HEK293 (cell line): Measurements from ENCODE around the gene TPO.

Source experiments
- CTCF ChIA-PET: fragments of 350-600 bp; formaldehyde crosslinking; extraction: SDS; loops from one replicate; lab custom pipeline; 2021; ENCODE audit warnings: antibody characterized with exemption; lab: Yijun Ruan, JAX
- POLR2A ChIA-PET: fragments of 300-600 bp; formaldehyde crosslinking; extraction: SDS; loops from one replicate; lab custom pipeline; 2020; ENCODE audit warnings: antibody characterized with exemption, inconsistent platforms; lab: Yijun Ruan, JAX
- H3K27ac ChIP-seq: fragments of 200-500 bp; sonication (Bioruptor generic); 2 replicates; pipeline ENCODE4 v1.5.1; 2014; ENCODE audit warnings: low read depth, low read length, control low read depth, inconsistent platforms; ENCODE audit errors: extremely low read depth
- H3K36me3 ChIP-seq, 2 experiments: fragments of 200-500 bp in 1 of 2; sonication (Bioruptor generic) in 1 of 2; 1 replicate in 1 of 2; 2 replicates in 1 of 2; pipeline ENCODE4 v1.5.1; 2014 to 2017; ENCODE audit warnings: inconsistent platforms in 2 of 2, low read length in 2 of 2; ENCODE audit not compliant: control insufficient read depth in 2 of 2, insufficient read depth in 1 of 2
- H3K4me1 ChIP-seq: fragments of 200-500 bp; sonication (Bioruptor generic); 2 replicates; pipeline ENCODE4 v1.5.1; 2014; ENCODE audit warnings: mild to moderate bottlenecking, low read length, inconsistent platforms; ENCODE audit not compliant: control insufficient read depth, insufficient read depth
- H3K4me3 ChIP-seq: 2 replicates; pipeline ENCODE4 v1.5.1; 2011; ENCODE audit warnings: low read depth, mild to moderate bottlenecking, control low read depth, low read length, moderate library complexity
- H3K9me3 ChIP-seq: fragments of 200-500 bp; sonication (Bioruptor generic); 2 replicates; pipeline ENCODE4 v1.5.1; 2014; ENCODE audit warnings: low read depth, low read length, inconsistent platforms; ENCODE audit not compliant: control insufficient read depth, insufficient read depth
- EGR2 ChIP-seq: fragments of 450-650 bp; formaldehyde crosslinking; IDR thresholded peaks from 2 replicates; pipeline ENCODE4 v1.5.1; 2016; ENCODE audit warnings: low read depth, missing biosample characterization, missing genetic modification characterization
- SP7 ChIP-seq: fragments of 450-650 bp; formaldehyde crosslinking; IDR thresholded peaks from 2 replicates; pipeline ENCODE4 v1.5.1; 2016; ENCODE audit warnings: missing biosample characterization, missing genetic modification characterization
- TRIM28 ChIP-seq: IDR thresholded peaks from 2 replicates; pipeline ENCODE4 v1.6.1; 2011; ENCODE audit warnings: low read length, control low read depth, borderline replicate concordance
- ZNF10 ChIP-seq: fragments of 450-650 bp; formaldehyde crosslinking; IDR thresholded peaks from 2 replicates; pipeline ENCODE4 v1.5.1; 2017; ENCODE audit warnings: missing biosample characterization, missing genetic modification characterization
- ZNF223 ChIP-seq: fragments of 450-650 bp; formaldehyde crosslinking; IDR thresholded peaks from 2 replicates; pipeline ENCODE4 v1.5.1; 2016; ENCODE audit warnings: missing biosample characterization, missing genetic modification characterization
- ZNF24 ChIP-seq: fragments of 450-650 bp; formaldehyde crosslinking; IDR thresholded peaks from 2 replicates; pipeline ENCODE4 v1.5.1; 2016; ENCODE audit warnings: missing biosample characterization, missing genetic modification characterization
- ZNF248 ChIP-seq: fragments of 450-650 bp; formaldehyde crosslinking; IDR thresholded peaks from 2 replicates; pipeline ENCODE4 v1.5.1; 2017; ENCODE audit warnings: missing biosample characterization, missing genetic modification characterization
- ZNF501 ChIP-seq: fragments of 450-650 bp; formaldehyde crosslinking; IDR thresholded peaks from 2 replicates; pipeline ENCODE4 v1.5.1; 2016; ENCODE audit warnings: missing biosample characterization, missing genetic modification characterization
- ZNF548 ChIP-seq: fragments of 450-650 bp; formaldehyde crosslinking; IDR thresholded peaks from 2 replicates; pipeline ENCODE4 v1.5.1; 2016; ENCODE audit warnings: missing biosample characterization, missing genetic modification characterization
- ZNF677 ChIP-seq: fragments of 450-650 bp; IDR thresholded peaks from 2 replicates; pipeline ENCODE4 v1.5.0; 2018; ENCODE audit warnings: missing biosample characterization, mild to moderate bottlenecking, missing genetic modification characterization, moderate library complexity
- ZNF747 ChIP-seq: fragments of 450-650 bp; formaldehyde crosslinking; IDR thresholded peaks from 2 replicates; pipeline ENCODE4 v1.5.1; 2016; ENCODE audit warnings: missing biosample characterization, missing genetic modification characterization
- ZNF776 ChIP-seq: fragments of 450-650 bp; formaldehyde crosslinking; IDR thresholded peaks from 2 replicates; pipeline ENCODE4 v1.5.0; 2017; ENCODE audit warnings: missing biosample characterization, missing genetic modification characterization, borderline replicate concordance
- ZSCAN30 ChIP-seq: fragments of 450-650 bp; IDR thresholded peaks from 2 replicates; pipeline ENCODE4 v1.5.1; 2018; ENCODE audit warnings: missing biosample characterization, mild to moderate bottlenecking, missing genetic modification characterization, moderate library complexity
- TF ChIP-seq, protein P1 (sequence below): fragments of 450-650 bp; formaldehyde crosslinking; IDR thresholded peaks from 2 replicates; pipeline ENCODE4 v1.5.1; 2016; ENCODE audit warnings: missing biosample characterization, missing genetic modification characterization
- TF ChIP-seq, protein P2 (sequence below): fragments of 450-650 bp; formaldehyde crosslinking; IDR thresholded peaks from 2 replicates; pipeline ENCODE4 v1.5.1; 2016; ENCODE audit warnings: missing biosample characterization, missing genetic modification characterization, borderline replicate concordance
- TF ChIP-seq, protein P3 (sequence below): fragments of 450-650 bp; formaldehyde crosslinking; IDR thresholded peaks from 2 replicates; pipeline ENCODE4 v1.5.1; 2016; ENCODE audit warnings: missing biosample characterization, missing genetic modification characterization
- TF ChIP-seq, protein P4 (sequence below): fragments of 450-650 bp; formaldehyde crosslinking; IDR thresholded peaks from 2 replicates; pipeline ENCODE4 v1.5.1; 2017; ENCODE audit warnings: missing biosample characterization, missing genetic modification characterization
- TF ChIP-seq, protein P5 (sequence below): fragments of 450-650 bp; formaldehyde crosslinking; conservative IDR thresholded peaks from 2 replicates; pipeline ENCODE4 v1.5.1; 2016; ENCODE audit warnings: low read depth, missing biosample characterization, missing genetic modification characterization
- TF ChIP-seq, protein P6 (sequence below): fragments of 450-650 bp; formaldehyde crosslinking; IDR thresholded peaks from 2 replicates; pipeline ENCODE4 v1.5.1; 2016; ENCODE audit warnings: missing biosample characterization, missing genetic modification characterization, borderline replicate concordance

Gene TPO

DNA sequence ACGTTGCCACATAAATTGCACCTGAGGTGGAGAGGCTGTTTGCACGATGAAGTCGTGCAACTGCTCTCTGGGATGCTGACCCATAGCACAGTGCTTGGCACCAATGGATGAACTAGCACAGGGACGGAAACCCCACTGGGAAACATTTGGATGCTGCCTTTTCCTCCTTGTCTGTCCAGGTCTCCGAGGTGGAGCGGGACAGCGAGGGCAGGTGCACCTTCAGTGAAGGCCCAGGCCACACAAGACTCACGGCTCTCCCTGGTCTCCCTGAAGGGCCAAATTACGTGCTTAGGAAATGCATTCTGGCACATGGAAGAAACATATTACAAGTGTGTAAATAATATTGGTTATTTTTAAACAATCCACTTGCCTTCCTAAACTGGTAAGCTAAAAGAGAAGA lies 70.3 kb downstream of the TPO start:
- H3K36me3 ChIP-seq: no peaks in the 10 kb centered on the region
- no peaks in the 10 kb centered on the region for H3K4me1 ChIP-seq
- ChIA-PET POLR2A (no interaction called here), CTCF (no interaction called here)
- H3K4me3 ChIP-seq: no peak overlapping the region
- no peak overlapping the region for H3K27ac ChIP-seq
- no peaks in the 10 kb centered on the region for H3K9me3 ChIP-seq
- TF ChIP-seq, protein P1, sequence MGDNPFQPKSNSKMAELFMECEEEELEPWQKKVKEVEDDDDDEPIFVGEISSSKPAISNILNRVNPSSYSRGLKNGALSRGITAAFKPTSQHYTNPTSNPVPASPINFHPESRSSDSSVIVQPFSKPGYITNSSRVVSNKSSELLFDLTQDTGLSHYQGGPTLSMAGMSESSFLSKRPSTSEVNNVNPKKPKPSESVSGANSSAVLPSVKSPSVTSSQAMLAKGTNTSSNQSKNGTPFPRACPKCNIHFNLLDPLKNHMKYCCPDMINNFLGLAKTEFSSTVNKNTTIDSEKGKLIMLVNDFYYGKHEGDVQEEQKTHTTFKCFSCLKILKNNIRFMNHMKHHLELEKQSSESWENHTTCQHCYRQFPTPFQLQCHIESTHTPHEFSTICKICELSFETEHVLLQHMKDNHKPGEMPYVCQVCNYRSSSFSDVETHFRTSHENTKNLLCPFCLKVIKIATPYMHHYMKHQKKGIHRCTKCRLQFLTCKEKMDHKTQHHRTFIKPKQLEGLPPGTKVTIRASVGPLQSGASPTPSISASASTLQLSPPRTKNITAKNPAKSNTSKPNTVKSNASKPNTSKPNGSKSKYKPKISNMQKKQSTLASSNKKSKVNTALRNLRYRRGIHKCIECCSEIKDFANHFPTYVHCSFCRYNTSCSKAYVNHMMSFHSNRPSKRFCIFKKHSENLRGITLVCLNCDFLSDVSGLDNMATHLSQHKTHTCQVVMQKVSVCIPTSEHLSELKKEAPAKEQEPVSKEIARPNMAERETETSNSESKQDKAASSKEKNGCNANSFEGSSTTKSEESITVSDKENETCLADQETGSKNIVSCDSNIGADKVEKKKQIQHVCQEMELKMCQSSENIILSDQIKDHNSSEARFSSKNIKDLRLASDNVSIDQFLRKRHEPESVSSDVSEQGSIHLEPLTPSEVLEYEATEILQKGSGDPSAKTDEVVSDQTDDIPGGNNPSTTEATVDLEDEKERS (tag by site-specific recombination): no peak
- TF ChIP-seq, protein P2, sequence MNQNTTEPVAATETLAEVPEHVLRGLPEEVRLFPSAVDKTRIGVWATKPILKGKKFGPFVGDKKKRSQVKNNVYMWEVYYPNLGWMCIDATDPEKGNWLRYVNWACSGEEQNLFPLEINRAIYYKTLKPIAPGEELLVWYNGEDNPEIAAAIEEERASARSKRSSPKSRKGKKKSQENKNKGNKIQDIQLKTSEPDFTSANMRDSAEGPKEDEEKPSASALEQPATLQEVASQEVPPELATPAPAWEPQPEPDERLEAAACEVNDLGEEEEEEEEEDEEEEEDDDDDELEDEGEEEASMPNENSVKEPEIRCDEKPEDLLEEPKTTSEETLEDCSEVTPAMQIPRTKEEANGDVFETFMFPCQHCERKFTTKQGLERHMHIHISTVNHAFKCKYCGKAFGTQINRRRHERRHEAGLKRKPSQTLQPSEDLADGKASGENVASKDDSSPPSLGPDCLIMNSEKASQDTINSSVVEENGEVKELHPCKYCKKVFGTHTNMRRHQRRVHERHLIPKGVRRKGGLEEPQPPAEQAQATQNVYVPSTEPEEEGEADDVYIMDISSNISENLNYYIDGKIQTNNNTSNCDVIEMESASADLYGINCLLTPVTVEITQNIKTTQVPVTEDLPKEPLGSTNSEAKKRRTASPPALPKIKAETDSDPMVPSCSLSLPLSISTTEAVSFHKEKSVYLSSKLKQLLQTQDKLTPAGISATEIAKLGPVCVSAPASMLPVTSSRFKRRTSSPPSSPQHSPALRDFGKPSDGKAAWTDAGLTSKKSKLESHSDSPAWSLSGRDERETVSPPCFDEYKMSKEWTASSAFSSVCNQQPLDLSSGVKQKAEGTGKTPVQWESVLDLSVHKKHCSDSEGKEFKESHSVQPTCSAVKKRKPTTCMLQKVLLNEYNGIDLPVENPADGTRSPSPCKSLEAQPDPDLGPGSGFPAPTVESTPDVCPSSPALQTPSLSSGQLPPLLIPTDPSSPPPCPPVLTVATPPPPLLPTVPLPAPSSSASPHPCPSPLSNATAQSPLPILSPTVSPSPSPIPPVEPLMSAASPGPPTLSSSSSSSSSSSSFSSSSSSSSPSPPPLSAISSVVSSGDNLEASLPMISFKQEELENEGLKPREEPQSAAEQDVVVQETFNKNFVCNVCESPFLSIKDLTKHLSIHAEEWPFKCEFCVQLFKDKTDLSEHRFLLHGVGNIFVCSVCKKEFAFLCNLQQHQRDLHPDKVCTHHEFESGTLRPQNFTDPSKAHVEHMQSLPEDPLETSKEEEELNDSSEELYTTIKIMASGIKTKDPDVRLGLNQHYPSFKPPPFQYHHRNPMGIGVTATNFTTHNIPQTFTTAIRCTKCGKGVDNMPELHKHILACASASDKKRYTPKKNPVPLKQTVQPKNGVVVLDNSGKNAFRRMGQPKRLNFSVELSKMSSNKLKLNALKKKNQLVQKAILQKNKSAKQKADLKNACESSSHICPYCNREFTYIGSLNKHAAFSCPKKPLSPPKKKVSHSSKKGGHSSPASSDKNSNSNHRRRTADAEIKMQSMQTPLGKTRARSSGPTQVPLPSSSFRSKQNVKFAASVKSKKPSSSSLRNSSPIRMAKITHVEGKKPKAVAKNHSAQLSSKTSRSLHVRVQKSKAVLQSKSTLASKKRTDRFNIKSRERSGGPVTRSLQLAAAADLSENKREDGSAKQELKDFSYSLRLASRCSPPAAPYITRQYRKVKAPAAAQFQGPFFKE (tag by site-specific recombination): no peak
- no peak for TF ChIP-seq ZNF747 (tag by site-specific recombination)
- TF ChIP-seq ZSCAN30 (tag by site-specific recombination): no peak
- TF ChIP-seq, protein P3, sequence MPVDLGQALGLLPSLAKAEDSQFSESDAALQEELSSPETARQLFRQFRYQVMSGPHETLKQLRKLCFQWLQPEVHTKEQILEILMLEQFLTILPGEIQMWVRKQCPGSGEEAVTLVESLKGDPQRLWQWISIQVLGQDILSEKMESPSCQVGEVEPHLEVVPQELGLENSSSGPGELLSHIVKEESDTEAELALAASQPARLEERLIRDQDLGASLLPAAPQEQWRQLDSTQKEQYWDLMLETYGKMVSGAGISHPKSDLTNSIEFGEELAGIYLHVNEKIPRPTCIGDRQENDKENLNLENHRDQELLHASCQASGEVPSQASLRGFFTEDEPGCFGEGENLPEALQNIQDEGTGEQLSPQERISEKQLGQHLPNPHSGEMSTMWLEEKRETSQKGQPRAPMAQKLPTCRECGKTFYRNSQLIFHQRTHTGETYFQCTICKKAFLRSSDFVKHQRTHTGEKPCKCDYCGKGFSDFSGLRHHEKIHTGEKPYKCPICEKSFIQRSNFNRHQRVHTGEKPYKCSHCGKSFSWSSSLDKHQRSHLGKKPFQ (tag by site-specific recombination): no peak
- no peak for TF ChIP-seq ZNF223
- TF ChIP-seq ZNF24 (tag by site-specific recombination): no peak
- no peak for TF ChIP-seq ZNF10 (tag by site-specific recombination)
- TF ChIP-seq ZNF776 (tag by site-specific recombination): no peak
- no peak for TF ChIP-seq ZNF248
- TF ChIP-seq ZNF677: no peak
- TF ChIP-seq, protein P4, sequence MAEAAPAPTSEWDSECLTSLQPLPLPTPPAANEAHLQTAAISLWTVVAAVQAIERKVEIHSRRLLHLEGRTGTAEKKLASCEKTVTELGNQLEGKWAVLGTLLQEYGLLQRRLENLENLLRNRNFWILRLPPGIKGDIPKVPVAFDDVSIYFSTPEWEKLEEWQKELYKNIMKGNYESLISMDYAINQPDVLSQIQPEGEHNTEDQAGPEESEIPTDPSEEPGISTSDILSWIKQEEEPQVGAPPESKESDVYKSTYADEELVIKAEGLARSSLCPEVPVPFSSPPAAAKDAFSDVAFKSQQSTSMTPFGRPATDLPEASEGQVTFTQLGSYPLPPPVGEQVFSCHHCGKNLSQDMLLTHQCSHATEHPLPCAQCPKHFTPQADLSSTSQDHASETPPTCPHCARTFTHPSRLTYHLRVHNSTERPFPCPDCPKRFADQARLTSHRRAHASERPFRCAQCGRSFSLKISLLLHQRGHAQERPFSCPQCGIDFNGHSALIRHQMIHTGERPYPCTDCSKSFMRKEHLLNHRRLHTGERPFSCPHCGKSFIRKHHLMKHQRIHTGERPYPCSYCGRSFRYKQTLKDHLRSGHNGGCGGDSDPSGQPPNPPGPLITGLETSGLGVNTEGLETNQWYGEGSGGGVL (tag by site-specific recombination): no peak
- TF ChIP-seq, protein P5, sequence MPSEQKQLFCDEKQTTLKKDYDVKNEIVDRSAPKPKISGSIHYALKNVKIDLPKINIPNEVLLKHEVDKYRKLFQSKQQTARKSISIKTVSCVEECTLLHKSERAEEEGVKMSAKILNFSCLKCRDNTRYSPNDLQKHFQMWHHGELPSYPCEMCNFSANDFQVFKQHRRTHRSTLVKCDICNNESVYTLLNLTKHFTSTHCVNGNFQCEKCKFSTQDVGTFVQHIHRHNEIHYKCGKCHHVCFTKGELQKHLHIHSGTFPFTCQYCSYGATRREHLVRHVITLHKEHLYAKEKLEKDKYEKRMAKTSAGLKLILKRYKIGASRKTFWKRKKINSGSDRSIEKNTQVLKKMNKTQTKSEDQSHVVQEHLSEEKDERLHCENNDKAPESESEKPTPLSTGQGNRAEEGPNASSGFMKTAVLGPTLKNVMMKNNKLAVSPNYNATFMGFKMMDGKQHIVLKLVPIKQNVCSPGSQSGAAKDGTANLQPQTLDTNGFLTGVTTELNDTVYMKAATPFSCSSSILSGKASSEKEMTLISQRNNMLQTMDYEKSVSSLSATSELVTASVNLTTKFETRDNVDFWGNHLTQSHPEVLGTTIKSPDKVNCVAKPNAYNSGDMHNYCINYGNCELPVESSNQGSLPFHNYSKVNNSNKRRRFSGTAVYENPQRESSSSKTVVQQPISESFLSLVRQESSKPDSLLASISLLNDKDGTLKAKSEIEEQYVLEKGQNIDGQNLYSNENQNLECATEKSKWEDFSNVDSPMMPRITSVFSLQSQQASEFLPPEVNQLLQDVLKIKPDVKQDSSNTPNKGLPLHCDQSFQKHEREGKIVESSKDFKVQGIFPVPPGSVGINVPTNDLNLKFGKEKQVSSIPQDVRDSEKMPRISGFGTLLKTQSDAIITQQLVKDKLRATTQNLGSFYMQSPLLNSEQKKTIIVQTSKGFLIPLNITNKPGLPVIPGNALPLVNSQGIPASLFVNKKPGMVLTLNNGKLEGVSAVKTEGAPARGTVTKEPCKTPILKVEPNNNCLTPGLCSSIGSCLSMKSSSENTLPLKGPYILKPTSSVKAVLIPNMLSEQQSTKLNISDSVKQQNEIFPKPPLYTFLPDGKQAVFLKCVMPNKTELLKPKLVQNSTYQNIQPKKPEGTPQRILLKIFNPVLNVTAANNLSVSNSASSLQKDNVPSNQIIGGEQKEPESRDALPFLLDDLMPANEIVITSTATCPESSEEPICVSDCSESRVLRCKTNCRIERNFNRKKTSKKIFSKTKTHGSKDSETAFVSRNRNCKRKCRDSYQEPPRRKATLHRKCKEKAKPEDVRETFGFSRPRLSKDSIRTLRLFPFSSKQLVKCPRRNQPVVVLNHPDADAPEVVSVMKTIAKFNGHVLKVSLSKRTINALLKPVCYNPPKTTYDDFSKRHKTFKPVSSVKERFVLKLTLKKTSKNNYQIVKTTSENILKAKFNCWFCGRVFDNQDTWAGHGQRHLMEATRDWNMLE (tag by site-specific recombination): no peak
- TF ChIP-seq TRIM28: no peak
- TF ChIP-seq SP7: no peak
- no peak for TF ChIP-seq ZNF548 (tag by site-specific recombination)
- TF ChIP-seq EGR2 (tag by site-specific recombination): no peak
- TF ChIP-seq ZNF501 (tag by site-specific recombination): no peak
- TF ChIP-seq, protein P6, sequence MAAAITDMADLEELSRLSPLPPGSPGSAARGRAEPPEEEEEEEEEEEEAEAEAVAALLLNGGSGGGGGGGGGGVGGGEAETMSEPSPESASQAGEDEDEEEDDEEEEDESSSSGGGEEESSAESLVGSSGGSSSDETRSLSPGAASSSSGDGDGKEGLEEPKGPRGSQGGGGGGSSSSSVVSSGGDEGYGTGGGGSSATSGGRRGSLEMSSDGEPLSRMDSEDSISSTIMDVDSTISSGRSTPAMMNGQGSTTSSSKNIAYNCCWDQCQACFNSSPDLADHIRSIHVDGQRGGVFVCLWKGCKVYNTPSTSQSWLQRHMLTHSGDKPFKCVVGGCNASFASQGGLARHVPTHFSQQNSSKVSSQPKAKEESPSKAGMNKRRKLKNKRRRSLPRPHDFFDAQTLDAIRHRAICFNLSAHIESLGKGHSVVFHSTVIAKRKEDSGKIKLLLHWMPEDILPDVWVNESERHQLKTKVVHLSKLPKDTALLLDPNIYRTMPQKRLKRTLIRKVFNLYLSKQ (tag by site-specific recombination): no peak
